SK-N-MC (cell line): ENCODE results near the gene RIMS3.

Experiments
- EZH2 ChIP-seq: fragments of 200-600 bp; sonication (generic); IDR thresholded peaks from one replicate; pipeline ENCODE4 v1.6.1; 2017; ENCODE audit warnings: antibody characterized with exemption
- FOXP2 ChIP-seq: optimal IDR thresholded peaks from 2 replicates; pipeline ENCODE3; 2011; ENCODE audit warnings: mild to moderate bottlenecking, moderate library complexity; ENCODE audit not compliant: insufficient read depth; ENCODE audit errors: extremely low read length, control extremely low read depth
- POLR2AphosphoS5 ChIP-seq: IDR thresholded peaks from 2 replicates; pipeline ENCODE4 v1.6.1; 2012; ENCODE audit warnings: mild to moderate bottlenecking, low read depth, low read length, borderline replicate concordance

GRCh38 chr1:40694353-40694874 is 28.9 kb upstream of the RIMS3 start:
- TF ChIP-seq EZH2 (no peak), POLR2AphosphoS5 (no peak), FOXP2 (no peak)
